Hepatocyte (in vitro differentiated cells): Measurements from ENCODE around the gene SNTG2. TPM values are rescaled to one million over a fixed set of nuclear protein-coding genes. Genes with fewer than 3 reads are reported as not detected.

ENCODE experiments used
- DNase-seq: peaks from one replicate; pipeline ENCODE4 v3.0.0-alpha.2; 2016; ENCODE audit warnings: low spot score
- H2AFZ ChIP-seq: fragments of 200-600 bp; sonication (generic); 2 replicates; pipeline ENCODE4 v1.6.0; 2016; ENCODE audit warnings: antibody characterized with exemption, mild to moderate bottlenecking
- H3K27ac ChIP-seq: fragments of 200-600 bp; sonication (generic); 2 replicates; pipeline ENCODE4 v1.5.1; 2016; ENCODE audit warnings: mild to moderate bottlenecking
- H3K27me3 ChIP-seq: fragments of 200-600 bp; sonication (generic); 2 replicates; pipeline ENCODE4 v1.6.1; 2016
- H3K36me3 ChIP-seq: fragments of 200-600 bp; sonication (generic); replicated peaks from 2 replicates; pipeline ENCODE4 v1.5.1; 2016; ENCODE audit warnings: low read depth; ENCODE audit not compliant: insufficient read depth
- H3K4me1 ChIP-seq: fragments of 200-600 bp; sonication (generic); 2 replicates; pipeline ENCODE4 v1.5.1; 2016; ENCODE audit warnings: mild to moderate bottlenecking, moderate library complexity; ENCODE audit not compliant: insufficient read depth
- H3K4me2 ChIP-seq: fragments of 200-600 bp; sonication (generic); 2 replicates; pipeline ENCODE4 v1.6.0; 2016
- H3K4me3 ChIP-seq: fragments of 200-600 bp; sonication (generic); 2 replicates; pipeline ENCODE4 v1.5.1; 2016; ENCODE audit warnings: mild to moderate bottlenecking
- H3K79me2 ChIP-seq: fragments of 200-600 bp; sonication (generic); 2 replicates; pipeline ENCODE4 v1.6.0; 2017; ENCODE audit warnings: mild to moderate bottlenecking
- H3K9me2 ChIP-seq: fragments of 200-600 bp; sonication (generic); replicated peaks from 2 replicates; pipeline ENCODE4 v1.6.0; 2017; ENCODE audit warnings: mild to moderate bottlenecking; ENCODE audit not compliant: insufficient read depth
- H3K9me3 ChIP-seq: fragments of 200-600 bp; sonication (generic); 2 replicates; pipeline ENCODE4 v1.5.1; 2016; ENCODE audit warnings: low read depth, mild to moderate bottlenecking
- H4K20me1 ChIP-seq: fragments of 200-600 bp; sonication (generic); 2 replicates; pipeline ENCODE4 v1.6.0; 2016; ENCODE audit warnings: mild to moderate bottlenecking; ENCODE audit not compliant: insufficient read depth, poor library complexity, severe bottlenecking
- EZH2 ChIP-seq: fragments of 200-600 bp; sonication (generic); IDR thresholded peaks from 2 replicates; pipeline ENCODE4 v1.6.1; 2016; ENCODE audit warnings: antibody characterized with exemption, mild to moderate bottlenecking, borderline replicate concordance
- EZH2phosphoT487 ChIP-seq: fragments of 200-600 bp; sonication (generic); IDR thresholded peaks from one replicate; pipeline ENCODE4 v1.6.1; 2018; ENCODE audit warnings: antibody characterized with exemption, mild to moderate bottlenecking, low read depth, moderate library complexity; ENCODE audit not compliant: unreplicated experiment, severe bottlenecking
- WGBS: methylation state at CpG from one replicate; pipeline ENCODE4 v1.1.6; 2016; ENCODE audit warnings: low lambda C conversion rate; ENCODE audit errors: missing lambda C conversion rate; 5-methylcytosine and 5-hydroxymethylcytosine counted together
- polyA plus RNA-seq: library from polyadenylated mRNA; unstranded; fragments of >200 nt; fragmentation: Nextera tagmentation; extraction: Ambion mirVana; gene quantifications from 2 replicates; pipeline ENCODE4 v1.2.1, GENCODE V29; 2016
- total RNA-seq: library from RNA; depleted of rRNA; stranded (reverse); fragments of >200 nt; gene quantifications from 2 replicates; pipeline ENCODE4 v1.2.3, GENCODE V29; 2014
- TF ChIP-seq, protein P1 (sequence below): fragments of 200-600 bp; sonication (generic); IDR thresholded peaks from 2 replicates; pipeline ENCODE4 v1.5.1; 2016; ENCODE audit warnings: antibody characterized with exemption, mild to moderate bottlenecking; ENCODE audit not compliant: poor library complexity

The SNTG2 gene
- total and polyA plus RNA-seq, 2 experiments from 2014 or later = not detected

DNA sequence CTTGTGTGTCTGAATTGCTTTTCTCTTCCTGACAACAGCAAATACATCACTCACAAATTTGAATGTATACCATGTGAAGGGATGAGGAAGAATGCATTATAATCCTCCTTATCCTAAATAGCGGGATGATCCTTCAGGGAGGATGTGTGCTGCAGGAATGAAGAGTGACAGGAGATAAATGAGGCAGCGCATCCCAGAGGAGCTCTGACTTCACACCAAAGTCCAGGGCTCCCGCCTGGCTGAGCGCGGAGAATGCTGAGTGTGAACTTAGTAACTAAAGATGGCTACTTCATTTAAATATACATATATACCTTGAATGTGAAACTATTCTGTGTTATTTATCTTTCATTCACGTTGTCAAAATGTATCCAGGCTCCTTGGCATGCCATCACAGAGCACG is 317.4 kb downstream of the SNTG2 start:
- no peak overlapping the region for H2AFZ ChIP-seq
- H3K4me2 ChIP-seq = no peak overlapping the region
- no peak overlapping the region for H3K4me3 ChIP-seq
- H3K9me2 ChIP-seq = no peaks in the 10 kb centered on the region
- no peak overlapping the region for H3K27ac ChIP-seq
- TF ChIP-seq EZH2phosphoT487 (no peak), EZH2 (no peak)
- TF ChIP-seq, protein P1, sequence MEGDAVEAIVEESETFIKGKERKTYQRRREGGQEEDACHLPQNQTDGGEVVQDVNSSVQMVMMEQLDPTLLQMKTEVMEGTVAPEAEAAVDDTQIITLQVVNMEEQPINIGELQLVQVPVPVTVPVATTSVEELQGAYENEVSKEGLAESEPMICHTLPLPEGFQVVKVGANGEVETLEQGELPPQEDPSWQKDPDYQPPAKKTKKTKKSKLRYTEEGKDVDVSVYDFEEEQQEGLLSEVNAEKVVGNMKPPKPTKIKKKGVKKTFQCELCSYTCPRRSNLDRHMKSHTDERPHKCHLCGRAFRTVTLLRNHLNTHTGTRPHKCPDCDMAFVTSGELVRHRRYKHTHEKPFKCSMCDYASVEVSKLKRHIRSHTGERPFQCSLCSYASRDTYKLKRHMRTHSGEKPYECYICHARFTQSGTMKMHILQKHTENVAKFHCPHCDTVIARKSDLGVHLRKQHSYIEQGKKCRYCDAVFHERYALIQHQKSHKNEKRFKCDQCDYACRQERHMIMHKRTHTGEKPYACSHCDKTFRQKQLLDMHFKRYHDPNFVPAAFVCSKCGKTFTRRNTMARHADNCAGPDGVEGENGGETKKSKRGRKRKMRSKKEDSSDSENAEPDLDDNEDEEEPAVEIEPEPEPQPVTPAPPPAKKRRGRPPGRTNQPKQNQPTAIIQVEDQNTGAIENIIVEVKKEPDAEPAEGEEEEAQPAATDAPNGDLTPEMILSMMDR = no peak
- no peaks in the 10 kb centered on the region for H3K4me1 ChIP-seq
- no peak for DNase-seq
- no peaks in the 10 kb centered on the region for H3K9me3 ChIP-seq
- no peaks in the 10 kb centered on the region for H3K27me3 ChIP-seq
- no peaks in the 10 kb centered on the region for H3K36me3 ChIP-seq
- H3K79me2 ChIP-seq = no peaks in the 10 kb centered on the region
- 80% methylated on average over 7 of the region's 7 CpGs for WGBS
- H4K20me1 ChIP-seq = no peaks in the 10 kb centered on the region

DNA sequence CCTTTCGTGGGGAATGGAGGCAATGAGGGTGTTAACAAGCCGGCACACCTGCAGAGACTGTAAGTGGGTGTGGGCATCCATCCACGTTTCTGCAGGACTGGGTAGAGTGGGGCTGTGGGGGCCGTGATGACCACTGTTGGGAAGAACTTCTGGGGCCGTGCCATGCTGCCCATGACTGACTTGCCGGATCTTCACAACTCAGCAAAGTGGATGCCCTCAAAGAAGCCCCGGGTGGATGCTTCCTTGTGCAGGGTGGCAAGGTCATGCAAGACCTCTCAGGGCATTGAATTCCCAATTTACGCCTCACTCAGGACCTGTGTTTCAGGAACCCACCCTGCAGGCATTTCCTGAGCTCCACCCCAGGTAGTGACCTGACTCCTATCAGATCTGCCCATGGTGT is 319.2 kb downstream of the SNTG2 start:
- Histone ChIP-seq H3K9me2 (no peaks in the 10 kb centered on the region), H3K27me3 (no peaks in the 10 kb centered on the region), H2AFZ (no peak overlapping the region), H3K36me3 (no peaks in the 10 kb centered on the region), H3K4me1 (no peaks in the 10 kb centered on the region), H4K20me1 (no peaks in the 10 kb centered on the region), H3K9me3 (no peaks in the 10 kb centered on the region), H3K4me2 (no peak overlapping the region), H3K4me3 (no peak overlapping the region), H3K79me2 (no peaks in the 10 kb centered on the region), H3K27ac (no peak overlapping the region)
- WGBS = 91% methylated on average over 8 of the region's 8 CpGs
- no peak for TF ChIP-seq EZH2phosphoT487
- no peak for DNase-seq

DNA sequence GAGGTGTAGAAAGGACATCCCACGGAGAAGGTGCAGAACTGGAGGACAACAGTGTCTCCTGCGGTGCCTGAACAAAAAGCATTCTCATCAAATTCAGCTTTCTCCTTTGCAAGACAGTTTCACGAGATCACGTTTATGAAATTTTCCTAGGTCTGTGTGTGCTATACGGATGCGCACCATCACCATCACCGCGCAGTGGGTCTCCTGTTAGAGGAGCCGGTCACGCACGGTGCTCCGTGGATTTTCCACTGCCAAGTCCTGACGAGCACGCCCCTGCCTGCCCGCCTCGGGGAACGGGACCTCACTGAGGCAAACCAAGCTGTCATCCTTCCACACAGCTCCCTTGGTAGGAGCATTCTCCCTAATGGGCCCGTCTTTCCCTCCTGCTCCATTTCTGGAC is 322.2 kb downstream of the SNTG2 start:
- Histone ChIP-seq H3K79me2 (no peaks in the 10 kb centered on the region), H3K4me3 (no peak overlapping the region), H3K27me3 (no peaks in the 10 kb centered on the region), H3K4me1 (no peaks in the 10 kb centered on the region), H3K27ac (no peak overlapping the region), H3K9me3 (no peaks in the 10 kb centered on the region), H3K36me3 (no peaks in the 10 kb centered on the region), H4K20me1 (no peaks in the 10 kb centered on the region), H3K9me2 (no peaks in the 10 kb centered on the region), H3K4me2 (no peak overlapping the region), H2AFZ (no peak overlapping the region)
- TF ChIP-seq, protein P1 = no peak
- TF ChIP-seq EZH2 (no peak), EZH2phosphoT487 (no peak)
- DNase-seq = no peak
- 93% methylated on average over 18 of the region's 18 CpGs for WGBS

DNA sequence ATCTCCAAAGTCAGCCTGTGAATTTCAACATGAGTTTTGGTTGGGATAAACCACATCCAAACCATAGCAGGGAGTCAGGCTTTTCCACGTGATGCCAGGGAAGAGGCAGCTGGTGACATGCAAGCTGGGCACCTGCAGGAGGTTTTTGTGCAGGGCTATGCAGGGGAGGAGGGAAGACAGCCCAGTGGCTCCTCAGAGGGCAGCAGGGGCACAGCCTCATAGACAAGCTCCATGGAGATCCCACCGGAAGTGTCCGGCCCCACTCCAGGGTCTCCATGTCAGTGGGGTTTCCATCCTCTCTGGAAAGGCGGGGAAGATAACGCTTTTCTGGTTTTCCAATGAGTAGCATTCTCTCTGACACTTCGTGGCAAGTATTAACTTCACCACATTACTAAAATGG is 327.0 kb downstream of the SNTG2 start:
- H4K20me1 ChIP-seq = no peaks in the 10 kb centered on the region
- no peak overlapping the region for H3K4me3 ChIP-seq
- no peaks in the 10 kb centered on the region for H3K36me3 ChIP-seq
- no peak overlapping the region for H2AFZ ChIP-seq
- no peaks in the 10 kb centered on the region for H3K27me3 ChIP-seq
- DNase-seq = no peak
- no peaks in the 10 kb centered on the region for H3K9me2 ChIP-seq
- WGBS = 89% methylated on average over 6 of the region's 6 CpGs
- H3K4me2 ChIP-seq = no peak overlapping the region
- no peaks in the 10 kb centered on the region for H3K9me3 ChIP-seq
- H3K27ac ChIP-seq = no peak overlapping the region
- H3K79me2 ChIP-seq = no peaks in the 10 kb centered on the region
- no peaks in the 10 kb centered on the region for H3K4me1 ChIP-seq
- no peak for TF ChIP-seq EZH2
- TF ChIP-seq, protein P1 = no peak
